DOHH2 (cell line): ENCODE results near the gene TMEM218.

ENCODE experiments used
- EZH2phosphoT487 ChIP-seq: fragments of 200-600 bp; sonication (generic); IDR thresholded peaks from 2 replicates; pipeline ENCODE4 v1.6.1; 2017; ENCODE audit warnings: borderline replicate concordance, mild to moderate bottlenecking, antibody characterized with exemption, low read length, moderate library complexity, mixed read lengths
- TF ChIP-seq, protein P1 (sequence below): fragments of 200-600 bp; sonication (generic); IDR thresholded peaks from one replicate; pipeline ENCODE4 v1.5.1; 2014; ENCODE audit warnings: antibody characterized with exemption, mild to moderate bottlenecking, low read depth, low read length; ENCODE audit not compliant: poor library complexity, severe bottlenecking

GRCh38 chr11:125136001-125136400 is 24.6 kb upstream of the TMEM218 start:
- TF ChIP-seq, protein P1, sequence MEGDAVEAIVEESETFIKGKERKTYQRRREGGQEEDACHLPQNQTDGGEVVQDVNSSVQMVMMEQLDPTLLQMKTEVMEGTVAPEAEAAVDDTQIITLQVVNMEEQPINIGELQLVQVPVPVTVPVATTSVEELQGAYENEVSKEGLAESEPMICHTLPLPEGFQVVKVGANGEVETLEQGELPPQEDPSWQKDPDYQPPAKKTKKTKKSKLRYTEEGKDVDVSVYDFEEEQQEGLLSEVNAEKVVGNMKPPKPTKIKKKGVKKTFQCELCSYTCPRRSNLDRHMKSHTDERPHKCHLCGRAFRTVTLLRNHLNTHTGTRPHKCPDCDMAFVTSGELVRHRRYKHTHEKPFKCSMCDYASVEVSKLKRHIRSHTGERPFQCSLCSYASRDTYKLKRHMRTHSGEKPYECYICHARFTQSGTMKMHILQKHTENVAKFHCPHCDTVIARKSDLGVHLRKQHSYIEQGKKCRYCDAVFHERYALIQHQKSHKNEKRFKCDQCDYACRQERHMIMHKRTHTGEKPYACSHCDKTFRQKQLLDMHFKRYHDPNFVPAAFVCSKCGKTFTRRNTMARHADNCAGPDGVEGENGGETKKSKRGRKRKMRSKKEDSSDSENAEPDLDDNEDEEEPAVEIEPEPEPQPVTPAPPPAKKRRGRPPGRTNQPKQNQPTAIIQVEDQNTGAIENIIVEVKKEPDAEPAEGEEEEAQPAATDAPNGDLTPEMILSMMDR: no peak
- no peak for TF ChIP-seq EZH2phosphoT487
